HG03342 (cell line): ENCODE data around the gene SLC39A11.

Experiments
- ATAC-seq: cut with Tn5 transposase; IDR thresholded peaks from one replicate; pipeline ENCODE4 v1.9.1; 2021; ENCODE audit warnings: mild to moderate bottlenecking, moderate library complexity; ENCODE audit not compliant: unreplicated experiment

SLC39A11 gene

GRCh38 chr17:72609501-72609900 is 483.0 kb downstream of the SLC39A11 start:
- no peak for ATAC-seq

- no peak for ATAC-seq
These were observed 484.1 kb downstream of the SLC39A11 start for GRCh38 chr17:72608436-72608835.

- no peak for ATAC-seq
These were observed 485.8 kb downstream of the SLC39A11 start for GRCh38 chr17:72606656-72607055.

GRCh38 chr17:72605543-72605942 is 486.9 kb downstream of the SLC39A11 start:
- no peak for ATAC-seq

- no peak for ATAC-seq
These were observed 488.0 kb downstream of the SLC39A11 start for GRCh38 chr17:72604518-72604917.

GRCh38 chr17:72603420-72604242 is 488.9 kb downstream of the SLC39A11 start:
- ATAC-seq: peak; percentile 21

GRCh38 chr17:72602517-72603419 is 489.7 kb downstream of the SLC39A11 start:
- ATAC-seq: peak; percentile 69

GRCh38 chr17:72600934-72601333 is 491.6 kb downstream of the SLC39A11 start:
- no peak for ATAC-seq

GRCh38 chr17:72599891-72600290 is 492.6 kb downstream of the SLC39A11 start:
- ATAC-seq: no peak

GRCh38 chr17:72598695-72599094 is 493.8 kb downstream of the SLC39A11 start:
- no peak for ATAC-seq

GRCh38 chr17:72597354-72598087 is 495.0 kb downstream of the SLC39A11 start:
- no peak for ATAC-seq
